HG03457 (cell line): Measurements from ENCODE around the gene WWP2.
"Not testable (repeated sequence)": the region's sequence is repeated elsewhere in the genome, so short reads cannot be mapped to it uniquely, and the experiment has no call there.

Source experiments
- ATAC-seq: cut with Tn5 transposase; IDR thresholded peaks from one replicate; pipeline ENCODE4 v1.9.1; 2021; ENCODE audit warnings: moderate number of reproducible peaks; ENCODE audit not compliant: unreplicated experiment

WWP2 gene

DNA sequence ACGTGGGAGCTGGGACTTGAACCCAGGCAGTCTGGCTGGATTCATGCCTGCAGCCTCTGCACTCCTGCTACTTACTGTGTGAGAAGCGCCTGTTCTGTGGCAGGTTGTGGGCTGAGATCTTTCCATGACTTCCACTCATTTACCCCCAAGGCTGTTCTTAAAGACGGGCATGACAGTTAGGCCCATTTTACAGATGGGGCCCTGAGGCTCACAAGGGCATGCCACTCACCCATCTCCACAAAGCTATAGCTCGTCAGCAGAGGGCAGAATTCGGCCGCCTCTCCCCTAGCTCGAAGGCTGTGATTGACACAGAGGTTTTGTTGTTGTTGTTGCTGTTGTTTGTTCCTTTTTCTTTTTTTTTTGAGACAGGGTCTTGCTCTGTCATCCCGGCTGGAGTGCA, 210.8 kb downstream of the WWP2 start:
- not testable (repeated sequence) for ATAC-seq

DNA sequence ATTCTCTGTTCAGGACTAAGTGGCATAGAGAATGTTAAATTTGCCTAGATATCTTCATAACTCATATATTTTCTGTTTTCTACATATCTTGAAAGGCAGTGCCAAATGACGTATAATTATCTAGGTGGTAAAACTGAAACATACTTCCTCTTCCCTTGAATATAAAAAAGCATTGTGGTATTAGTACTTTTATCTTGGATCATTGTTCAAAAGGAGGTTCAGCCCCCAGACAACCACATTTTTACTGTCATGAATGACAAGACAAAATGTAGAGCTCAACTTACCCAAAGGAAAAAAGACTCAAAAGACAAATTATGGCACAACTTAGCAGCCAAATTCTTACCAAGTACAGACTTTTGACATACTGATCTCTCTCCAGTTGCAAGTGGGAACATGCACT, 223.1 kb downstream of the WWP2 start:
- not testable (repeated sequence) for ATAC-seq
